Activated naive CD8-positive, alpha-beta T cell (primary cell): ENCODE data around the gene CLEC4A.
"Not testable (repeated sequence)": the region's sequence is repeated elsewhere in the genome, so short reads cannot be mapped to it uniquely, and the experiment has no call there.

ENCODE experiments used
- H3K27ac Mint-ChIP-seq: one replicate; pipeline ENCODE4 v1.8.0; 2021; ENCODE audit warnings: mixed read lengths
- H3K27me3 Mint-ChIP-seq: one replicate; pipeline ENCODE4 v1.8.0; 2021; ENCODE audit warnings: mixed read lengths
- H3K36me3 Mint-ChIP-seq: one replicate; pipeline ENCODE4 v1.8.0; 2021; ENCODE audit warnings: mixed read lengths
- H3K4me1 Mint-ChIP-seq: one replicate; pipeline ENCODE4 v1.8.0; 2021; ENCODE audit warnings: low read depth, mixed read lengths
- H3K4me3 Mint-ChIP-seq: one replicate; pipeline ENCODE4 v1.8.0; 2021; ENCODE audit warnings: mild to moderate bottlenecking, mixed read lengths
- H3K9me3 Mint-ChIP-seq: one replicate; pipeline ENCODE4 v1.8.0; 2021; ENCODE audit warnings: low read depth, mixed read lengths

CLEC4A gene

DNA sequence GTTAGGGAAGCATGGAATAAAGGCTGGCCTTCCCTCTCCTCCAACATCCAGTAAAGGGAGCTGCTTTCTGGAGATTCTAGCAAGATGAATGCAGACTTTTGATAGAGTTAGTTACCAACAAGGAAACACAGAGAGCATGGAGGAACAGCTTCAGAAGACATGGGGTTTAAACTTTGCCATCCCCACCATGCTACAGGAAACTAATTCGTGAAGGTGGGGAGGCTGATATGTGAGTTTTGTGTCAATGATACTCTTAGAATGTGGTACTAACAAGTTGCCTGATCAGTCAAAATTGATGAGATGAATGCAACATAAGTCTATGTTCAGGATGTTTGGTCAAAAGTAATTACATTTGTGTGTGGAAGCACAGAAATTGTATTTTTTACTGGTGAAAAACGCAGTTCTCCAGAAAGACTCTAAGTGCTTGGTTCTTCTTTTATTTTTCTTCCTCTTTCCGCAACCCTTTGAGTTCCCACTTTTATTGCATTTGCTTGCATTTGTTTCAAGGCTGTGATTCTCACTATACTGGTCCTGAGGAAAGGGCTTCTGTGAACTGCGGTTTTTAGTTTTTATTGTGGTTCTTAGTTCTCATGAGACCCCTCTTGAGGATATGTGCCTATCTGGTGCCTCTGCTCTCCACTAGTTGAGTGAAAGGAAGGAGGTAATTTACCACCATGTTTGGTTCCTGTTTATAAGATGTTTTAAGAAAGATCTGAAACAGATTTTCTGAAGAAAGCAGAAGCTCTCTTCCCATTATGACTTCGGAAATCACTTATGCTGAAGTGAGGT lies at the start of gene CLEC4A:
TSS of gene CLEC4A (plus strand) at position 494 of the 789 bp plus-strand sequence. CDS start at position 756, 262 bp downstream.
- Mint-ChIP-seq H3K27ac (no peak within 1 kb of the TSS), H3K9me3 (no peaks in the 10 kb centered on the region)

GRCh38 chr12:8075935-8076334 lies 47.5 kb upstream of the CLEC4A start:
- H3K4me3 Mint-ChIP-seq = no peak overlapping the region

More for the DNA sequence above, at the start of gene CLEC4A:
- Mint-ChIP-seq H3K27me3 (no peaks in the 10 kb centered on the region), H3K36me3 (peaks cover 11% of the 10 kb centered on the region), H3K4me1 (peaks cover 15% of the 10 kb centered on the region), H3K4me3 (no peak within 1 kb of the TSS)

GRCh38 chr12:8076366-8076765 lies 47.1 kb upstream of the CLEC4A start:
- H3K9me3 Mint-ChIP-seq = no peaks in the 10 kb centered on the region
- H3K36me3 Mint-ChIP-seq = no peaks in the 10 kb centered on the region
- peaks cover 39% of the 10 kb centered on the region for H3K4me1 Mint-ChIP-seq
- no peaks in the 10 kb centered on the region for H3K27me3 Mint-ChIP-seq
- H3K4me3 Mint-ChIP-seq = no peak overlapping the region
- no peak overlapping the region for H3K27ac Mint-ChIP-seq

More at GRCh38 chr12:8075935-8076334, 47.5 kb upstream of the CLEC4A start:
- no peaks in the 10 kb centered on the region for H3K27me3 Mint-ChIP-seq
- H3K36me3 Mint-ChIP-seq = no peaks in the 10 kb centered on the region
- H3K4me1 Mint-ChIP-seq = peaks cover 35% of the 10 kb centered on the region
- H3K27ac Mint-ChIP-seq = no peak overlapping the region
- no peaks in the 10 kb centered on the region for H3K9me3 Mint-ChIP-seq

- Mint-ChIP-seq H3K4me3 (no peak overlapping the region), H3K36me3 (no peaks in the 10 kb centered on the region), H3K27ac (no peak overlapping the region), H3K27me3 (no peaks in the 10 kb centered on the region), H3K4me1 (peaks cover 40% of the 10 kb centered on the region), H3K9me3 (no peaks in the 10 kb centered on the region)
Observed at GRCh38 chr12:8077207-8077606, 46.2 kb upstream of the CLEC4A start.

DNA sequence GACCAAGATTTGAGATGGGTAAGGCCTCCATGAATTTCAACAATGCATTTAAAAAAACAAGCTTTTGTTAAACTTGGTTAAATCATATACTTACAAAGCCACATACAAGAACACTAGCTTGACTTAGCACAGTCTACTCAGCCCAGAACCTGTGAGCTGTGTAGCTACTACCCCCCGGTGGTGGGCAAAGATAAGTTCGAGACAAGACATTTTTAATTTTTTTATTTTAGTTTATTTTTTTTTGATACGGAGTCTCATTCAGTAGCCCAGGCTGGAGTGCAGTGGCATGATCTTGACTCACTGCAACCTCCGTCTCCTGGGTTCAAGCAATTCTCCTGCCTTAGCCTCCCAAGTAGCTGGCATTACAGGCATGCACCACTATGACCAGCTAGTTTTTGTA lies 45.0 kb upstream of the CLEC4A start:
- H3K9me3 Mint-ChIP-seq = no peaks in the 10 kb centered on the region
- H3K27ac Mint-ChIP-seq = peak overlapping the region; percentile 70
- no peaks in the 10 kb centered on the region for H3K36me3 Mint-ChIP-seq
- H3K27me3 Mint-ChIP-seq = no peaks in the 10 kb centered on the region
- H3K4me3 Mint-ChIP-seq = no peak overlapping the region
- H3K4me1 Mint-ChIP-seq = peaks cover 46% of the 10 kb centered on the region

DNA sequence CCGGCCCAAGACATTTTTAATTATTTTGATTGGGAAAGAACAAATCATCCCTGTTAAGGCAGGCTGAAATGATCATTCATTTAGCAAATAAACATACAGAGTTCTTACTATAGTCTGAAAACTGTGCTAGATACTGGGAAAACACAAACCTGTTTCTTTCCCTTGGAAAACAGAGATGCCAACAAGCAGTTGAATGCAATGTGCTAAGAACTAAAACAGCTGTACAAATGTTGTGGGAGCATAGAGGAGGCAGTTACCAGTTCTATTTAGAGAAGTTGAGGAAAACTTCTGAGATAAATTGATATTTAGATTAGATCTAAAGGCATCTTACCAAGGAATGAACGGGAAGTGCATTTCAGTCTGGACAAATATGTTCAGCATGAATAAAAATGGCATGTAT lies 44.5 kb upstream of the CLEC4A start:
- H3K36me3 Mint-ChIP-seq = no peaks in the 10 kb centered on the region
- H3K27me3 Mint-ChIP-seq = no peaks in the 10 kb centered on the region
- H3K4me3 Mint-ChIP-seq = no peak overlapping the region
- H3K4me1 Mint-ChIP-seq = peaks cover 51% of the 10 kb centered on the region
- peak overlapping the region; percentile 70 for H3K27ac Mint-ChIP-seq
- H3K9me3 Mint-ChIP-seq = no peaks in the 10 kb centered on the region

DNA sequence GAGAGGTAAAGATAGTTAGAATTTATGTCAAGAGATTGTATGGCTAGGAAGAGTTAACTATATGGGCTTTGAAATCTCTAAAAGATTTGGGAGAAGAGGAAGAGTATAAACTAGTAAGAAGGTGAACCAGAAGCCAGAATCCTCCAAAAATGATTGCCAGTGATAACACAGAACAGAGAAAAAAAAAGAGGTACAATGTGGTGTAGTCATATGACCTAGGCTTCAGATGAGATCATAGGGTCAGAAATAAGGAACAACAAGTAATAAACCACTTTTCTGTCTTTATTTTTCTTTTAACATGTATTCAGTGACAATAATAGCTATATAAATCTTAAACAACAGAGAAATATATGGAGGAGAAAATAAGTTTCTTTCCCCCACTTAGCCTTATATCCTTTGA lies 43.3 kb upstream of the CLEC4A start:
- Mint-ChIP-seq H3K27ac (peak overlapping the region; percentile 95), H3K36me3 (no peaks in the 10 kb centered on the region), H3K9me3 (no peaks in the 10 kb centered on the region), H3K4me1 (peaks cover 60% of the 10 kb centered on the region), H3K27me3 (no peaks in the 10 kb centered on the region), H3K4me3 (peak overlapping the region; percentile 100)

- H3K36me3 Mint-ChIP-seq = peaks cover 3% of the 10 kb centered on the region
- H3K27ac Mint-ChIP-seq = peak overlapping the region; percentile 95
Observed at GRCh38 chr12:8081251-8081920, 42.0 kb upstream of the CLEC4A start.

GRCh38 chr12:8082808-8083100 lies 40.7 kb upstream of the CLEC4A start:
- H3K27ac Mint-ChIP-seq = peak overlapping the region; percentile 95
- no peaks in the 10 kb centered on the region for H3K9me3 Mint-ChIP-seq
- H3K4me1 Mint-ChIP-seq = peaks cover 73% of the 10 kb centered on the region
- H3K36me3 Mint-ChIP-seq = peaks cover 4% of the 10 kb centered on the region
- no peaks in the 10 kb centered on the region for H3K27me3 Mint-ChIP-seq
- peak overlapping the region; percentile 100 for H3K4me3 Mint-ChIP-seq

More at GRCh38 chr12:8081251-8081920, 42.0 kb upstream of the CLEC4A start:
- no peaks in the 10 kb centered on the region for H3K27me3 Mint-ChIP-seq
- peak overlapping the region; percentile 100 for H3K4me3 Mint-ChIP-seq
- peaks cover 70% of the 10 kb centered on the region for H3K4me1 Mint-ChIP-seq
- H3K9me3 Mint-ChIP-seq = no peaks in the 10 kb centered on the region

- H3K27me3 Mint-ChIP-seq, H3K9me3 Mint-ChIP-seq, H3K36me3 Mint-ChIP-seq: not testable (repeated sequence)
- Mint-ChIP-seq H3K4me1 (peaks cover 73% of the 10 kb centered on the region), H3K27ac (peak overlapping the region; percentile 95), H3K4me3 (peak overlapping the region; percentile 100)
Observed at GRCh38 chr12:8084351-8084750, 39.1 kb upstream of the CLEC4A start.

- H3K4me3 Mint-ChIP-seq = peak overlapping the region; percentile 83
- H3K9me3 Mint-ChIP-seq = no peaks in the 10 kb centered on the region
- peaks cover 63% of the 10 kb centered on the region for H3K4me1 Mint-ChIP-seq
- peak overlapping the region; percentile 93 for H3K27ac Mint-ChIP-seq
- H3K36me3 Mint-ChIP-seq = peaks cover 12% of the 10 kb centered on the region
- H3K27me3 Mint-ChIP-seq = no peaks in the 10 kb centered on the region
Observed at GRCh38 chr12:8087666-8088065, 35.8 kb upstream of the CLEC4A start.

- Mint-ChIP-seq H3K27me3 (no peaks in the 10 kb centered on the region), H3K9me3 (no peaks in the 10 kb centered on the region), H3K4me1 (peaks cover 60% of the 10 kb centered on the region), H3K4me3 (peak overlapping the region; percentile 83), H3K27ac (peak overlapping the region; percentile 93), H3K36me3 (peaks cover 17% of the 10 kb centered on the region)
Observed at GRCh38 chr12:8088574-8088973, 34.8 kb upstream of the CLEC4A start.

- H3K4me3 Mint-ChIP-seq = peak overlapping the region; percentile 83
- H3K27ac Mint-ChIP-seq = peak overlapping the region; percentile 93
- peaks cover 53% of the 10 kb centered on the region for H3K4me1 Mint-ChIP-seq
- peaks cover 17% of the 10 kb centered on the region for H3K36me3 Mint-ChIP-seq
- not testable (repeated sequence) for H3K9me3 Mint-ChIP-seq, H3K27me3 Mint-ChIP-seq
Observed at GRCh38 chr12:8089277-8089676, 34.1 kb upstream of the CLEC4A start.

DNA sequence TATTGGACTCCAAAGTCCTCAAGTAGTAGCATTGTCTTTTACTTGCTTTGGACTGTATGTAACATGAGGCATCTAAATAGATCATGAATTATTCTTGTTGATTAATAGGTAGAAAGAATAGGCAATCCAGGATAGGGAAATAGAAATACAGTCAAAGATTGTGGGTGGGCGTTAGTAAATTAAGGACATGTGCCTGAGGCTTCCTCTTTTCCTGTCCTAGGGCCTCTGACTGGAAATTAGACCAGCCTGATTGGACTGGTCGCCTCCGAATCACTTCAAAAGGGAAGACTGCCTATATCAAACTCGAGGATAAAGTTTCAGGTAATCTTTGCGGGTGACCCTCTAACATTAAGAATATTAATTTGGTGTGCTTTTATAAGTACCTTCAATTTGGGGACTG lies 33.7 kb upstream of the CLEC4A start:
- peaks cover 18% of the 10 kb centered on the region for H3K36me3 Mint-ChIP-seq
- H3K4me3 Mint-ChIP-seq = no peak overlapping the region
- H3K27me3 Mint-ChIP-seq = no peaks in the 10 kb centered on the region
- H3K27ac Mint-ChIP-seq = peak overlapping the region; percentile 93
- H3K9me3 Mint-ChIP-seq = no peaks in the 10 kb centered on the region
- peaks cover 49% of the 10 kb centered on the region for H3K4me1 Mint-ChIP-seq

- Mint-ChIP-seq H3K4me1 (peaks cover 33% of the 10 kb centered on the region), H3K27me3 (no peaks in the 10 kb centered on the region), H3K9me3 (no peaks in the 10 kb centered on the region), H3K27ac (no peak overlapping the region), H3K36me3 (peaks cover 21% of the 10 kb centered on the region), H3K4me3 (no peak overlapping the region)
Observed at GRCh38 chr12:8093291-8093690, 30.1 kb upstream of the CLEC4A start.
